Ureter (tissue), 1 donor: ENCODE measurements around the gene LNX2. TPM values are rescaled to one million over a fixed set of nuclear protein-coding genes. Genes with fewer than 3 reads are reported as not detected.

Source experiments
- DNase-seq: peaks from one replicate; pipeline ENCODE4 v3.0.0-alpha.2; 2020; ENCODE audit warnings: low spot score
- total RNA-seq: library from RNA; stranded (reverse); gene quantifications from one replicate; pipeline ENCODE4 v1.2.4, GENCODE V29; 2023
- donor health status: DM: yes; HTN: yes; CAD: no.

The LNX2 gene
- total RNA-seq, 1 donor from 2014 or later = 15.0 TPM

GRCh38 chr13:27562457-27562856, 57.9 kb downstream of the LNX2 start:
- DNase-seq = no peak

GRCh38 chr13:27559719-27560118, 60.6 kb downstream of the LNX2 start:
- no peak for DNase-seq

DNA sequence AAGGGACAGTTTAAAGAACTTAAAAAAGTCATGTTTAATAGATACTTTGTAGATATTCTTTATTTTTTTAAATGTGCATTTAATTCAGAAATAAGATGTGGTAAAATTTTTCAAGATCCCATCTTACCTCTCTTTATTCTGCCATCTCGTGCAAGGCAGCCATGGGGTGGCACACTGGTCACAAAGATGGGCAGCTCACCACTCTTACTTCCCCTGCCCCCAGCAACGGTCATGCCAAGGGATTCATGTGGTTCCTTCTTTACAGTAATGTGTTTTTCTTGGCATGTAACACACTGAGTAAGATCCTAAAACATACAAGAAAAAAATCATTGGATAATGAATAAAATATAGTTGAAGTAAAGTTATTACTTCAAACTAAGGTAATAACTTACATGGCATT, 64.2 kb downstream of the LNX2 start:
- DNase-seq = no peak

GRCh38 chr13:27551562-27551961, 68.8 kb downstream of the LNX2 start:
- DNase-seq = no peak

DNA sequence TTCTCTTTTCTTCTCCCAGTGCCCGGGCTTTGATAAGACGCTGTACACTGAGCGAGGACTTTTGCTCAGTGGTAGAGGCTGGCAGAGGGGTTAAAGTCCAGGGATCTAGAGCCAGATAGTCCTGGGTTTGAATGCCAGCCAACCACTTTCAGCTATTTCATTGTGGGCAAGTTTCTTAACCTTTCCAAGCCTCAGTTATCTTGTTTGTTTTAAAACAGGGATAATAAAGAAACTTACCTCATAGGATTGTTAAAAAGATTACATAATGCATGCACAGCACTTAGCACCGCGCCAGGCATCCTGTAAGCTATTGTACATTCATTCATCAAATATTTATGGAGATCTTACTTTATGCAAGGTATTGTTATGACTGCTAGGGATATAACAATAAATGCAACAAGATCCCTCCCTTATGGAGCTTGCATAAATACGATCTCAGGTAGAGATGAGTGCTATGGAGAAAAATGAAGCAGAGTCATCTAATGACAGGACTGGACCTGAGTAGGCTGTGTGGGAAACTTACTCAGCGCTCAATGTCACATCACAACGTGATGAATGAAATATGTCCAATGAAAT, 70.8 kb downstream of the LNX2 start:
- DNase-seq = no peak

DNA sequence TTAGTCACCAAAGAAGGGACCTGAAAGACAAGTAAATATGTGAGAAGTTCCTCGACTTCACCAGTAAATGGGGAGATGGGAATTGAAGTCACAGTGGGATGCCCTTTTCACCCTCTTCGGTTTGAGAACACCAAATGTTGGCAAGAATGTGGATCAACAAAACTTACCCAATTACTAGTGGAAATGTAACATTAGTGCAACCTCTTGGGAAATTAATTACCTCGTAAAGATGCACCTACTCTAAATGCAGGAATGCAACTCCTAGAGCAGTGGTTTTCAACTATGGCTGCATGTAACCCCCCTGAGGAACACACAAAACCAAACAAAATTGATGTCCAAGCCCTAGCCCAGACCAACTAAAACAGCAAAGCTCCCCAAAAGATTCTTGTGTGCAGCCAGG, 78.1 kb downstream of the LNX2 start:
- no peak for DNase-seq

DNA sequence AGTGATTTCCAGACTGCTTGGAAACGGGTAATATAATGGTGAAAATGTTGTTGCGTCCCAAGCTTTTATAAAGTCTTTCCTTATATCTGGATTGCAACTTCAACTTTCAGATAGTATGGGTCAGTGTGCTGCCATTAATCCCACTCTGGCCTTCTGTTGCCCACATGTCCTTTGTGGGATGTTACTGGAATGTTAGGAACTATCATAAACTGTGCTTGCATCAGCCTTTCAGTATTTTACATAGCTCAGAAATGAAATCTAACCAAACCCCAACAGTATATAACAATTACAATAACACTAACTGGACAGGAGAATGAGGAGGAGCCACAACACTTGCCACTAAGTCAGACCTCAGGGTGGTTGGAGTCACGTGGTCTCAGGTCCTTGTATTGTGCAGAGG, 78.9 kb downstream of the LNX2 start:
- DNase-seq = no peak

DNA sequence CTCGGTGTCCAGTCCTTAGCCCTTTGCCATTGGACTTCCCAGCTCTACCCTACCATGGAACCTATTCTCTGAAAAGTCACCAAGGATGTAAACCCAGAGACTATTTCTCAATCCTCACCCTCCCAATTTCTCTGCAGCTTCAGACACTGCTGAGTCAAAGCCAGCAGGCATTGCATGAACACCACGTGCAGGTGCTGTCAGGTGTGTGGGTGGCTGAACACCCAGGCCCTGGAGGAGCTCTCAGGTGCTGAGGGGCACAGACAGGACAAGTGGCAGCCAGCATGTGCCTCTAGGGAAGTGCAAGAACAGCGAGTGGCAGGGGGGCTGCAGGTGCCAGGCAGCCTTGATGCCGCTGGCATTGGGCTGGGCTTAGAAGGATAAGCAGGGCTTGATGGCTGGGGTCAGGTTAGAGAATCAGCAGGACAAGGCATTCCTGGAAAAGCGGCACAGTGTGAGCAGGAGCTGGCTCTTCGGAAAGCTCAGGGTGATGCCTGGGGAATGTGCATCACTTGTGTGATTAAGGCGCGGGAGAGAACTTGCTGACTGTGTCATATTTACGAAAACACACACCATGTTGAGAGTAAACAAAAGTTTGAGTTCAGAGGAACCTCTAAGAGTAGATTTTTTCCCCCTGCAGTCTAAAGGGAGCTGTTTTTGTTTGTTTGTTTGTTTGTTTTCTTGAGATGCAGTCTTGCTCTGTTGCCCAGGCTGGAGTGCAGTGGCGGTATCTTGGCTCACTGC, 83.8 kb downstream of the LNX2 start:
- no peak for DNase-seq

DNA sequence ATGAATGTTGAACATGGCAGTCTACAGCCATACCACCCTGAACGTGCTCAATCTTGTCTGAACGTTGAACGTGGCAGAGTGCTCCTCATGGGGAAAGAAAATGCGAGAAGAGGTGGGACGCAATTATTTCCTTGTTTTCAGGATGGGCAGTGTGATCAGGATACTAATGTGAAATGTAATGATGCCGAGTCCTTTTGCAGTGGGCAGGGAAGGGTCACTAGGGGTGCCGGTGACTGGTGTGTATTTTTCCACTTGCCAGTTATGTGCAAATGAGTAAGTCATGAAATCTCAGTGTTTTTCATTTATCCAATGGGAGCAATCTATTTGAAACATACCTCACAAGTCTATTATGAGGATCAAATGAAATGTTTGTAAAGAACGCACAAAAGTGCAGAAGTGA, 84.8 kb downstream of the LNX2 start:
- DNase-seq = no peak

- no peak for DNase-seq
These were observed 85.3 kb downstream of the LNX2 start for GRCh38 chr13:27534981-27535380.

DNA sequence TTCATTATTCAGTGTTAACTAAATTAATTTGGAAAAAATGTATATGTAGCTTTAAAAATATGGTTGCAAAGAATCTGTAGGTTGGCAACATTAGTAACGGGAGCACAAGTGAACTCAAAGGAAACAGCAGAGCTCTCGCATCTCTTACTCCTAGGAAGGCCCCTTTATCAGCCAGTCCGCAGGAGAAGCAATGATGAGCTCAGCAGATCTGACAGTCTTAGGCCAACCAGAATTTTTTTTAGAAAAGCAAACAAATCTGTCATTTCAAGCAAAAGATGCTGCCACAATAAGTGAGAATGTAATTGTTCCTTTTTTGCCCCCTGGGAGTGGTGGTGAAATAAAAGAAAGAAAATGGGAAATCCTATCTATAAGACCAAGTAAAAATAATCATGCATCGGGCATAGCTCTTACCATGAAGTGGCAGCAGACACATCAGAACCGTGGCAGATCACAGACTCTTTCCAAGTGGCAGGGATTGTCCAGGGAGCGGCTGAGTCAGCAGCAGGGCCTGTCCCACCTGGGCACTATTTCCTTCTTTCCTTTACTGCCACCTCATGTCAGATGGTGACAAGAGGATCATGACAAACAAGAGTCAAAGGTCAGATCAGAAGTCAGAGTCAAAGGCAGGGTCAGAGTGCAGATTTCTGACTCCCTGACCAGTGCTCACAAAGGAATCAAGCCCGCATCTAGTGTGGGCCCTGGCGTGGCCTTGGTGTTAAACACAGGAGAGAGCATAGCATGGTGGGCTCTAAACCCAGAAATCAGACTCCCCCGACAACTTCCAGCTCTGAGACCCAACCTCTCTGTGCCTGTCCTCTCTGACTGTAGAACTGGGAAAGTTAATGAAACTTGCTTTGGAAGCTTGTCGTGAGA, 86.0 kb downstream of the LNX2 start:
- no peak for DNase-seq

DNA sequence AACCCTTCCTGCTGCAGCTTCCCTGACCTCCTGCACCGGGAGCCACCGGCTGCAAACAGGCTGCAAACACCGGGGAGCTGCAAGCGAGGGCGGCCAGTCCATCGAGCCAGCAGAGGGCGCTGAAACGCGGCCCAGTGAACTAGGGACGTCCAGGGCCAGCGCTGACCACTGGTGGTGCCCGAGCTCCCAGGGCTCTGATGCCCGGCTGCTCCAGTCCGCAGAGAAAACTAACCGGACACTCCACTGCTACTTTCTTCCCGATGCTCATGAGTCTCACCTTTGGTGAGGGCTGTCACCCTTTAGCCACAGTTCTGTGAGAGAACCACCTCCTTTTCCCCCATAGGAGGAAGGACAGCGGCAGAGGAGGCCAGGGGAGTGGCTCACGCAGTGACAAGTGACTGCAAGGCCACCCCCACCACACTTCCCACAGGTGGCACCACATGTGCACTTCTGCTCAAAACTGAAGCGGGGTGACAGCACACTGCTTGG, 87.1 kb downstream of the LNX2 start:
- peak; percentile 85 for DNase-seq

- DNase-seq = no peak
These were observed 91.4 kb downstream of the LNX2 start for GRCh38 chr13:27528908-27529307.

DNA sequence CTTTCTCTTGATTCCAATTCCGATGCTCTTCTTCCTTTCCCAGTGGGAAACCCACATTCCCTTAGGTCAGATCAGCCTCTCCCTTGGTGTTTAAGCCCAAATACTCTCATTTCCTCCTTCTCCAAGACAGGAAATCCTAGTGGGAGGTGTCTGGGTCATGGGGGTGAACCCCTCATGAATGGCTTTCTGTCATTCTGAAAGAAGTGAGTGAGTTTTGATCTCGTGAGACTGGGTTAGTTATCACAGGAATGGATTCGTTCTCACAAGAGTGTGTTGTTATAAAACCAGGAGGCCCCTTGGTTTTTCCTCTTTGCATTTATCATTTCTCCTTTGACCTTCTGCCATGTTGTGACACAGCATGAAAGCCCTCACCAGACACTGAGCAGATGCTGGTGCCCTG, 93.8 kb downstream of the LNX2 start:
- no peak for DNase-seq

- DNase-seq = no peak
These were observed 95.1 kb downstream of the LNX2 start for GRCh38 chr13:27524981-27525975.

- DNase-seq = no peak
These were observed 96.8 kb downstream of the LNX2 start for GRCh38 chr13:27523346-27524073.

- no peak for DNase-seq
These were observed 97.5 kb downstream of the LNX2 start for GRCh38 chr13:27522847-27523246.

GRCh38 chr13:27516103-27516502, 104.2 kb downstream of the LNX2 start:
- no peak for DNase-seq

DNA sequence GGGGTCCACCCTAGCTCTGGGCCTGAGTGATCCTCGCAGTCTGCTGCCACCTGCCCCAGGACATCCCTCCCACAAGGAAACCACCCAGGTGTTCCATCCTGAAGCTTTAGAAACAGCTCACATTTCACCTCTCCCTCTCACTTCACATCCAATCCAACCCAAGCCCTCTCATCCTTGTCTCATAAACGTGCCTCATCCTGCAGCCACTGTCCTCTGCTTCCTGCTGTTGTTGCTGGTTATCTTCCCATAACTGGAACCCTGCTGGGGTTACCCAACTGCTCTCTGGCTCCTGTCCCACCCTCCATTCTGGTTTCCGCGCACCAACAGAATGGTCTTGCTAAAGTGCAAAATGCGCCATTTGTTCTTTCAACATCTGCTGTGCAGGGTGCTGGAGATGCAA, 110.2 kb downstream of the LNX2 start:
- no peak for DNase-seq

- no peak for DNase-seq
These were observed 111.5 kb downstream of the LNX2 start for GRCh38 chr13:27508802-27509201.

DNA sequence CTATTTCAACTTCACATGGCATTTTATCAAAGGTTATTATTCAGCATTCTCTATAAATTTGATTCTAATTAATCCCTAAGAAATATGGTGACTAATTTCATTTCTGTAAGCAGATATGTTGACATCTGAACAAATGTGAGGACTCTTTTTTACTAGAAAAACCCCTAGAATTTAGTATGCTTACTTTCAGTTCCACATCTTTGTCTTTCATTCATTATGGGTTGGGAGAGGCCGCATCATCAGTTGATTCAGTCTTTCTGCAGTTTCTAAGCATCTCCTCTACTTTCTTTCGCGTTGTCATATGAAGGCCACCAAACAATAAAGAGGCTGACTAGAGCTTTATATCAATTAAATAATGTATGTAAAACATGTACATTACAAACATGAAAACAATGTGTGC, 114.5 kb downstream of the LNX2 start:
- no peak for DNase-seq
